ENCODE data around the gene APPL2. TPM values are rescaled to one million over a fixed set of nuclear protein-coding genes. Genes with fewer than 3 reads are reported as not detected.
"Not testable (repeated sequence)": the region's sequence is repeated elsewhere in the genome, so short reads cannot be mapped to it uniquely, and the experiment has no call there.

APPL2 gene
- total RNA-seq, 1 donor from 2014 or later: 30.9 TPM

DNA sequence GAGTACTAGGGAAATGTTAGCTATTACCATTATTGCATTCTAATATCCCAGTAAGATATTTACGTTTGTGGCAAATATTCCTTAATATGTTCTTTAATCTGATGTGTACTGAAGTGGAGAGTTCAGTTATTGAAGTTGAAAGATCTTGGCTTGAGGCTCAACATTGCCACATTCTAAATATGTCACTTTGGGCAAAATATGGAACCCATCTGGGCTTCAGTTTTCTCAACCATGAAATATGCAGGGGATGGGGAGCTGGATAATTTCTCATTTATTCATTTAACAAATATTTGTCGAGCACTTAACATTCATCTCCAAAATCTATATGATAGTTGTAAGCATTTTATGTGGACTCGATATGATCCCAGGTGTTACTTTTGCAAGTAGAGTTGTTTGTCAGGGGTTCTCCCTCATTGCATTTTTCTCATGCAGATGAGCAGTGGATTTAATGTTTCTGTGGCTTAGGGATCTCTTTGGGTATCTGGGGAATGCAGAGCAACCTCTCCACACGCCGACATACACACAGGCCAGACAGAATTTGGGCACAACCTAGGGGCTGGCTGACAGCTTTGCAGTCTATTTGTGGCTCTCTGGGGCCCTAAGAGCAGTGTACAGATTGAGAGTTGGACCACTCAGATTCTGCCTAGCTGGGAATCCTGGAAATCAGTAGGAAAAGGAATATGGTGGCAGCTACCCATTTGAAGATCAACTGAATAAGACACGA, 26.6 kb upstream of the APPL2 start:
- Histone ChIP-seq H3K4me1 (no peaks in the 10 kb centered on the region), H3K27ac (no peak overlapping the region), H3K9me3 (no peaks in the 10 kb centered on the region), H3K27me3 (no peaks in the 10 kb centered on the region), H3K36me3 (no peaks in the 10 kb centered on the region), H3K4me3 (no peak overlapping the region)
- no peak for TF ChIP-seq CTCF (IDR thresholded peaks at IDR 0.05)
- intact Hi-C loops (cut with DNase I): no loop called here
- DNase-seq (no peak), ATAC-seq (no peak)

DNA sequence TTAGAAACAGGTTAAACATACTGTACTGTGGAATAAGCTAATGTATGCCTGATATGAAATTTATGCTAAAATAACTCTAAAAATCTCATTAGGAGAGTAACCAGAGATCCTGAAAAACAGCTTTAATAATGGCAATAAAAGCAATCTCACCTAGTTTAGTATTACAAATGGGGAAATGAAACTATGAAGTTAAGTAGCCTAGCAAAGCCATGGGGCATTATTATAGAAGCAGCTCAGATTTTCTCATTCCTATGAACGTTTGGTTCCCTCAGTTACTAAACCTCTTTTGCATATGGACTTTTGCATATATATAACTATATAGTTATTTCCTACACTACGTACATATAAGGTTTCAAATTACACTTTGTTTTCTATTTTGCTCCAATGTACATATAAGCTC, 25.0 kb upstream of the APPL2 start:
- no peak overlapping the region for H3K27ac ChIP-seq
- H3K4me1 ChIP-seq: no peaks in the 10 kb centered on the region
- H3K9me3 ChIP-seq: no peaks in the 10 kb centered on the region
- intact Hi-C loops (cut with DNase I): no loop called here
- DNase-seq (no peak), ATAC-seq (no peak)
- no peaks in the 10 kb centered on the region for H3K27me3 ChIP-seq
- TF ChIP-seq CTCF (IDR thresholded peaks at IDR 0.05): no peak
- H3K36me3 ChIP-seq: no peaks in the 10 kb centered on the region
- H3K4me3 ChIP-seq: no peak overlapping the region

GRCh38 chr12:105259226-105259625, 23.3 kb upstream of the APPL2 start:
- Histone ChIP-seq H3K9me3 (no peaks in the 10 kb centered on the region), H3K4me1 (no peaks in the 10 kb centered on the region), H3K4me3 (no peak overlapping the region), H3K27me3 (no peaks in the 10 kb centered on the region), H3K36me3 (no peaks in the 10 kb centered on the region), H3K27ac (no peak overlapping the region)
- DNase-seq: no peak
- no peak for ATAC-seq
- TF ChIP-seq CTCF (IDR thresholded peaks at IDR 0.05): no peak
- intact Hi-C loops (cut with DNase I): no loop called here

DNA sequence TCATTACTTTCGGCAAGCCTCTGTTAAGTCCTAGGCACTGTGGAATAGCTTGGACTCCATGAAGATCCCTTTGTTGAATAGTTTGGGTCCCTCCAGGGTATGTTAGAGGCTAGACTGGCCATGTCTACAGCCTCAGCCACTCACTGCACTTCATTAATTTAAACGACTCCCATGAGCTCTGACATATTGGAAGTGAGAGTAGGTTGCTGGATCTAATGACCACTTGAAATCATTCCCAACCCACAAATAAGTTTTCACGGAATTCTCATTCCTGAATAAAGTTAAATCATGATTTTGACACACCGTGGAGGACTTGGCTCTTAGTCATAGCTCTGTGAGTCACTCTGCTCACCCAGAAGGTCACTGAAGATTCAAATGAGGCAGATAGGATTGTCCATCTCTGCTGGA, 21.4 kb upstream of the APPL2 start:
- no peak overlapping the region for H3K27ac ChIP-seq
- DNase-seq (no peak), ATAC-seq (no peak)
- no peak overlapping the region for H3K4me3 ChIP-seq
- no peak for TF ChIP-seq CTCF (IDR thresholded peaks at IDR 0.05)
- no peaks in the 10 kb centered on the region for H3K27me3 ChIP-seq
- H3K4me1 ChIP-seq: no peaks in the 10 kb centered on the region
- no peaks in the 10 kb centered on the region for H3K9me3 ChIP-seq
- no peaks in the 10 kb centered on the region for H3K36me3 ChIP-seq
- intact Hi-C loops (cut with DNase I): no loop called here

GRCh38 chr12:105256921-105257320, 20.9 kb upstream of the APPL2 start:
- H3K27ac ChIP-seq: no peak overlapping the region
- no peaks in the 10 kb centered on the region for H3K27me3 ChIP-seq

GRCh38 chr12:105256431-105256830, 20.5 kb upstream of the APPL2 start:
- ATAC-seq; H3K27ac ChIP-seq; intact Hi-C loops (cut with DNase I): not testable (repeated sequence)

More at GRCh38 chr12:105256921-105257320, 20.9 kb upstream of the APPL2 start:
- Histone ChIP-seq H3K36me3 (no peaks in the 10 kb centered on the region), H3K4me1 (no peaks in the 10 kb centered on the region), H3K4me3 (no peak overlapping the region), H3K9me3 (no peaks in the 10 kb centered on the region)
- no peak for TF ChIP-seq CTCF (IDR thresholded peaks at IDR 0.05)
- intact Hi-C loops (cut with DNase I): no loop called here
- ATAC-seq (no peak), DNase-seq (no peak)

More at GRCh38 chr12:105256431-105256830, 20.5 kb upstream of the APPL2 start:
- not testable (repeated sequence) for H3K9me3 ChIP-seq, DNase-seq, H3K27me3 ChIP-seq, H3K4me1 ChIP-seq, H3K4me3 ChIP-seq, H3K36me3 ChIP-seq
